ENCODE data around the gene SMPD3. TPM values are rescaled to one million over a fixed set of nuclear protein-coding genes. Genes with fewer than 3 reads are reported as not detected.

The SMPD3 gene
- polyA plus RNA-seq, 2 of the 4 experiments (the other 2 are of a cell fraction): 0.04 to 0.13 TPM

- DNase-seq (ENCODE audit: low read depth in 1 of 2, low spot score in 1 of 2) (no peak), FAIRE-seq (no peak), ATAC-seq (peak; percentile 41 to 51; a peak in 2 of 6 replicates)
- Histone ChIP-seq H3K4me3 (no peak overlapping the region), H3K27ac (no peak overlapping the region), H3K4me1 (no peaks in the 10 kb centered on the region), H3K9me3 (no peaks in the 10 kb centered on the region), H3K4me2 (no peak overlapping the region)
- ChIA-PET POLR2A (no interaction called here), CTCF (interaction anchor here (1.2 to 4.4 kb wide), 2 partner anchors 17 to 85 kb away, joined by 5 to 22 read pairs; no protein-coding TSS in a partner anchor)
- no peak for TF ChIP-seq MAZ (IDR thresholded peaks at IDR 0.05; ENCODE audit: borderline replicate concordance, low read depth, low read length)
- no peak for TF ChIP-seq MAX (IDR thresholded peaks at IDR 0.05)
- TF ChIP-seq HMGXB4 (CRISPR knock-in tag; IDR thresholded peaks at IDR 0.05; ENCODE audit: borderline replicate concordance): no peak
- no peak for TF ChIP-seq ZSCAN20 (CRISPR knock-in tag; IDR thresholded peaks at IDR 0.05)
- TF ChIP-seq EHF (CRISPR knock-in tag; IDR thresholded peaks at IDR 0.05): no peak
- TF ChIP-seq HOXA7 (CRISPR knock-in tag; IDR thresholded peaks at IDR 0.05): no peak
- 96% methylated on average over 16 of the region's 16 CpGs for WGBS (ENCODE audit: missing lambda C conversion rate)
Measured at GRCh38 chr16:68345958-68346635, 102.2 kb downstream of the SMPD3 start.

- FAIRE-seq (no peak), ATAC-seq (no peak), DNase-seq (ENCODE audit: low read depth in 1 of 2, low spot score in 1 of 2) (no peak)
- H3K4me2 ChIP-seq: no peak overlapping the region
- TF ChIP-seq POLR2AphosphoS2 (conservative IDR thresholded peaks at IDR 0.05; ENCODE audit: low read length): no peak
- TF ChIP-seq EHMT2 (IDR thresholded peaks at IDR 0.05; ENCODE audit: low read depth): no peak
- no peak for TF ChIP-seq CHD2 (IDR thresholded peaks at IDR 0.05; ENCODE audit: low read length, partially characterized antibody)
- no peak for TF ChIP-seq MYC (IDR thresholded peaks at IDR 0.05; ENCODE audit: borderline replicate concordance, low read length)
- no peak for TF ChIP-seq TFCP2L1 (CRISPR knock-in tag; IDR thresholded peaks at IDR 0.05)
- TF ChIP-seq CBX8 (IDR thresholded peaks at IDR 0.05): no peak
- TF ChIP-seq USF2 (IDR thresholded peaks at IDR 0.05): no peak
- TF ChIP-seq ELK1 (IDR thresholded peaks at IDR 0.05; ENCODE audit: low read depth, low read length): no peak
- TF ChIP-seq JUNB (IDR thresholded peaks at IDR 0.05): no peak
- TF ChIP-seq NFE2L2 (conservative IDR thresholded peaks at IDR 0.05; ENCODE audit: low read length): no peak
- no peak for TF ChIP-seq RAD21 (conservative IDR thresholded peaks at IDR 0.05 in 1 of 2, IDR thresholded peaks at IDR 0.05 in 1 of 2)
- no peak for TF ChIP-seq KDM1A (IDR thresholded peaks at IDR 0.05; ENCODE audit: low read depth)
- TF ChIP-seq ZNF302 (CRISPR knock-in tag; IDR thresholded peaks at IDR 0.05): no peak
- no peak for TF ChIP-seq CBX2 (IDR thresholded peaks at IDR 0.05; ENCODE audit: borderline replicate concordance, low read depth)
- CTCF ChIA-PET: interaction anchor here (1.2 to 4.4 kb wide), 3 partner anchors 15 to 84 kb away, joined by 5 to 22 read pairs (median 5); no protein-coding TSS in a partner anchor
- POLR2A ChIA-PET: no interaction called here
- H3K27ac ChIP-seq: no peak overlapping the region
- no peaks in the 10 kb centered on the region for H3K4me1 ChIP-seq
- no peak overlapping the region for H3K4me3 ChIP-seq
- 95% methylated on average over 11 of the region's 11 CpGs for WGBS (ENCODE audit: missing lambda C conversion rate)
- H3K9me3 ChIP-seq: no peaks in the 10 kb centered on the region
Measured at GRCh38 chr16:68345351-68345810, 102.9 kb downstream of the SMPD3 start.
